ENCODE measurements around the gene SLC35D1. TPM values are rescaled to one million over a fixed set of nuclear protein-coding genes. Genes with fewer than 3 reads are reported as not detected.

SLC35D1 gene
- total RNA-seq, 4 donors from 2014 or later, result 6.7 to 9.3 (median 8.1) TPM

DNA sequence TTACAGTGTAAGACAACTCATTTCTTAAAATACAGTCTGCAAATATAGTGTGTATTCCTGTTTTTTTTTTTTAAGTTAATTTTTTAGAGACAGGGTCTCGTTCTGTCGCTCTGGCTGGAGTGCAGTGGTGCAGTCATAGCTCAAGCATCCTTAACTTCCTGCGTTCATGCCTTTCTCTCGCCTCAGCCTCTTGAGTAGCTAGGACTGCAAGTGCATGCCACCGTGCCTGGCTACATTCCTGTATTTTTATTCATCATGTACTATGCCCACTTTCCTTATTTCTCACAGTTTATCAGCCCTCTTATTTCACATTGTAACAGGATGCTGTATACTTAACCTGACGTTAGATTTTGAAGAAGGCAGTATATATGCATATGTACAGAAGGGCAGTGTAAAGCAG, 102.4 kb downstream of the SLC35D1 start:
- Histone ChIP-seq H3K27me3 (no peaks in the 10 kb centered on the region), H3K9me3 (no peaks in the 10 kb centered on the region), H3K4me3 (no peak overlapping the region), H3K4me1 (no peaks in the 10 kb centered on the region), H3K36me3 (peaks cover 0 to 32% of the 10 kb centered on the region in 2 donors), H3K27ac (no peak overlapping the region)
- in situ Hi-C loops (cut with MboI; ENCODE audit: low sequenced_read_pairs in 4 of 4), result no loop called here
- no peak for TF ChIP-seq POLR2A (IDR thresholded peaks at IDR 0.05)
- TF ChIP-seq, protein P1, sequence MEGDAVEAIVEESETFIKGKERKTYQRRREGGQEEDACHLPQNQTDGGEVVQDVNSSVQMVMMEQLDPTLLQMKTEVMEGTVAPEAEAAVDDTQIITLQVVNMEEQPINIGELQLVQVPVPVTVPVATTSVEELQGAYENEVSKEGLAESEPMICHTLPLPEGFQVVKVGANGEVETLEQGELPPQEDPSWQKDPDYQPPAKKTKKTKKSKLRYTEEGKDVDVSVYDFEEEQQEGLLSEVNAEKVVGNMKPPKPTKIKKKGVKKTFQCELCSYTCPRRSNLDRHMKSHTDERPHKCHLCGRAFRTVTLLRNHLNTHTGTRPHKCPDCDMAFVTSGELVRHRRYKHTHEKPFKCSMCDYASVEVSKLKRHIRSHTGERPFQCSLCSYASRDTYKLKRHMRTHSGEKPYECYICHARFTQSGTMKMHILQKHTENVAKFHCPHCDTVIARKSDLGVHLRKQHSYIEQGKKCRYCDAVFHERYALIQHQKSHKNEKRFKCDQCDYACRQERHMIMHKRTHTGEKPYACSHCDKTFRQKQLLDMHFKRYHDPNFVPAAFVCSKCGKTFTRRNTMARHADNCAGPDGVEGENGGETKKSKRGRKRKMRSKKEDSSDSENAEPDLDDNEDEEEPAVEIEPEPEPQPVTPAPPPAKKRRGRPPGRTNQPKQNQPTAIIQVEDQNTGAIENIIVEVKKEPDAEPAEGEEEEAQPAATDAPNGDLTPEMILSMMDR (IDR thresholded peaks at IDR 0.05 in 4 of 5, conservative IDR thresholded peaks at IDR 0.05 in 1 of 5), result no peak
- DNase-seq (no peak), ATAC-seq (no peak)
- intact Hi-C loops (cut with DNase I; ENCODE audit: low total_unique reads), result no loop called here

Other genes with a start within 250 kb of the SLC35D1 start
- gene DNAI4, start 129.3 kb downstream of the SLC35D1 start, total RNA-seq, result under 1 TPM in 3 of 4 donors, not detected in 1; 0.19 to 0.41 (median 0.29) TPM
- 10 to 100 TPM; 14.8 to 21.7 (median 15.4) TPM for gene MIER1, start 129.2 kb downstream of the SLC35D1 start, total RNA-seq
- gene C1orf141, start 80.8 kb upstream of the SLC35D1 start, total RNA-seq, result not detected
- not detected for gene IL23R, start 112.3 kb upstream of the SLC35D1 start, total RNA-seq

Measured in gastrocnemius medialis (tissue), 4 donors.